Superior temporal gyrus (tissue), 1 donor: ENCODE data around the gene NAIF1.

Source experiments
- DNase-seq: peaks from one replicate; pipeline ENCODE4 v3.0.0-alpha.2; 2016; ENCODE audit errors: extremely low spot score

Gene NAIF1

DNA sequence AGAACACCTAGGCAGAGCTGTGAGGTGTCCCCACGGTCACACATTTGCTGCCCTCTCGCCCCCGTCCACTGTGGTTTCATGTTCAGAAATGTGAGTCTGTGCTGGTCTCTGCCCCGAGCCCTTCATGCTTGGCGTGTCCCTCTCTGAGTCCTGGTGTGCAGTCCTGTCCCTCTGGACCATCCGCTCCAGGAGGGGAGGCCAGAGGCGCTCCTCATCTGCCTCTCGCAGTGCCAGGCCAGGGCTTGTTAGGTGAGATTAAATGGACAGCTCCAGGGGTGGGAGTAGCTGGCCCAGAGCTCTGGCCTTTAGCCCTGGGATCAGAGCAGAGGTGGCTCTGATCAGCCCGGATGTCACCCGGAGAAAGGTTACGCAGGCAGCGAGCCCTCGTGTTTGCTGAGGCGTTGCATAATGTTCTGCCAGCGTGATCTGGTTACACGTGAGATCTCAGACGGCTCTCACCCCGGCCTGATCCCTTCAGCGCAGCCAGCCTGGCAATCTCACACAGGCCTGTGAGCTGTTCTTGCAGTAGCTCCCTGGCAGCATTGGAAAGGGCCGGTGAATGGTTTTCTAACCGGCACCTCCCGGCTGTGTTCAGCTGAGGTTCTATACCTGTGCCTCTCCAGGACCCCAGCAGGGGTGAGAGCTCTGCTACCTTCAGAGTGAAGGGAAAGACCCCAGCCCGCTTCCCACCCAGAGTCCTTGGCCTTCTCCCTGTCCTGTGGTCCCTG is 35.9 kb upstream of the NAIF1 start:
- no peak for DNase-seq

GRCh38 chr9:128102196-128102595 is 35.1 kb upstream of the NAIF1 start:
- no peak for DNase-seq

GRCh38 chr9:128101690-128102089 is 34.6 kb upstream of the NAIF1 start:
- no peak for DNase-seq

GRCh38 chr9:128101231-128101661 is 34.1 kb upstream of the NAIF1 start:
- DNase-seq, result no peak

- no peak for DNase-seq
Measured at GRCh38 chr9:128100581-128100980, 33.5 kb upstream of the NAIF1 start.

GRCh38 chr9:128099932-128100491 is 32.9 kb upstream of the NAIF1 start:
- no peak for DNase-seq

DNA sequence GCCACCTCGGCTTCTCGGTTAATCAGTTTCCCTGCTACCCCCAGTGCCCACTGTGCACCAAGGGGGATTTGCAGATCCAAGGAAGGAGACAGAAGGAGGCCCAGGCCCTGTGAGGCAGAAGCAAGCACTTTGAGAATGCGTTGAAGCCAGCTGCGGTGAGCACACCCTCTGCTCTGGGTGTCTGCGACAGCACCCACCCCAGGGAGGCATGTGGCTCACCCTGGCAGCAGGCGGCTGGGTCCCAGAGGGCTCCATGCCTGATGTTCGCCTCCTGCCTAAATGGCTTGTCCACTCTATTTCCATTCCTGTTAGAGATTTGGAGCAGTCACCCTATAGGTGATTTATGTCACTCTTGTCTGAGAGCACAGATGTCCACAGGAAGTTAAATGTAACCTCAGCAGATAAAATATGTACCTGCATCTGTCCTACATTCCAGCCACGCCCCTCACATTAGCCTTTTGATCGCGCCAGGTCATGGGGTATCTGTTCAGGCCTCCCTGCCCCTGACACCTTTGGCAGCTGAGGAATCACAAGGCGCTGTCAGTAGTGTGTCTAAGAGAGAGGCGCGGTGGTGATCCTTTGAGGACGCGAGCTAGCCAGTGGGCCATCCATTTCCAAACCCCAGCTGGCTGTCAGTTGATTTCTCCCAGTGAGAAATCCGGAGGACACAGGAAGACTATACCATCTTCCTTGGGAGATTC is 32.3 kb upstream of the NAIF1 start:
- no peak for DNase-seq

GRCh38 chr9:128098297-128099230 is 31.4 kb upstream of the NAIF1 start:
- DNase-seq, result peak; percentile 76

GRCh38 chr9:128097543-128098296 is 30.6 kb upstream of the NAIF1 start:
- DNase-seq, result no peak

GRCh38 chr9:128096616-128097536 is 29.8 kb upstream of the NAIF1 start:
- no peak for DNase-seq

- no peak for DNase-seq
Measured at GRCh38 chr9:128094950-128095544, 27.9 kb upstream of the NAIF1 start.

GRCh38 chr9:128094166-128094949 is 27.2 kb upstream of the NAIF1 start:
- peak; percentile 90 for DNase-seq

- peak; percentile 20 for DNase-seq
Measured at GRCh38 chr9:128093011-128093410, 25.9 kb upstream of the NAIF1 start.

DNA sequence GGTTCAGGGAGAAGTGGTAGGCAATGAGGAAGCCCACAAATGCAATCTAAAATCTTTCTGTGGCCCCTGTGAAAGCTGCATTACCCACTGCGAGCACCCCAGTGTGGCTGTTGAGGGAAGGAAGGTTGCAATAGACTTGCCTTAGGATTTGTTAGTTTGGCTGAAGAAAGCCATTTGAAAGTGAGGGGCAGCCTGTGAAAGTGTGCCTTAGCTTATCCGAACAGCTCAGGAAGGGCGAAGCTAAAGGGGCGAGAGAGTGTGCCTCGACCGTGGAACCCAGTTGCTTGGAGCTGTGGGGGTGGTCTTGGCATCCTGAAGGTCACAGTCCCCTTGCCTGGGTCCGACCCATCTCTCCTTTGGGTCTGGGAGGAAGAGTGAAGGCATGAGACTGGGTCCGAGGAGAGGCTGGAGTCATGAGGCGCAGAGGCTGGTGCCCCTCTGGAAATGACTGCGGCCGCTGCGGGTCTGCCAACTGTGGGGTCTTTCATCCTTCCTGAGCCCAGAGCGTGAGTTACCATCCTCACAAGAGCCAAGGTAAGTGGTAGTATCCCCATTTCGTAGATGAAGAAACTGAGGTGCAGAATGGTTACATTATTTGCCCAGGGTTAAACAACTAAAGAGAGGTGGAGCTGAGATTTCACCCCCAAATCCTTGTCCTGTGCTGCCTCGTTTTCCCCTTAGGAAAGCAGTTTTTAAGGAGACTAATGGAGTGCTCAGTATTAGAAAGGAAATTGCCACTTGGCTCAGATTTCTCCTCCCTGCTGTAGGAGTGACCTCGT is 25.3 kb upstream of the NAIF1 start:
- peak; percentile 17 for DNase-seq

GRCh38 chr9:128091571-128091970 is 24.5 kb upstream of the NAIF1 start:
- no peak for DNase-seq

DNA sequence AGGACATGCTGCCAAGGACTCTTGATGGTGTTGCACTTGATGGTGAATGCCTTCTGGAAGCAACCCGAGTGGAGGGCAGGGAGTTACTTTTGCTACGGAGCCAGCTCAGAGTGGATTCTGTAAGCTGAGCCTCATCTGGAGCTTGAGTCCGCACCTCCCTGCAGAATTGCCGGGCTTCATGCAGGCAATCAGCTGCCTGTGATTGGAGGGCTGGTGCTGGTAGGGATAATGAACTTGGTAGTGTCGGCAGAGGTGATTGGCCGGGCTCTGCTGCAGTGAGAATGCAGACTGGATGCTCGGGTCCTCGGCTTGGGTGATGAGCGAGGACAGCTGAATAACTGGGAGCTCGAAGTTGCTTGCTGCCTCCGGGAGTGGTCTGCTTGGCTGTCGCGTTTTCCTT is 24.0 kb upstream of the NAIF1 start:
- peak; percentile 89 for DNase-seq

DNA sequence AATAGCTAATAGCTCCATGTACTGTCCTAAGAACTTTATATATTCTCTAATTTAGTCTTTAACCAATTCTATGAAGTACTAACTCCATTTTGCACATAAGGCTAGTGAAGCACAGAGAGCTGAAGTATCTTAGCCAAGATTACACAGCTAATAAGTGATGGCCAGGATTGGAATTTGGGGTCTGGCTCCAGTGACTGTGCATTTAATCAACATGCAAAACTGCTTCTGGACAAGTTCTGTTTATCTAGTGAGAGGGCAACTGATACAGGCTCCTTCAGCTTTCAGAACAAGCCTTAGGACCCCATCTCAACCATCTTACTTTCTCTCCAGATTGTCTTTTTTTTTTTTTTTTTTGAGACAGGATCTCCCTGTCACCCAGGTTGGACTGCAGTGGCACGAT is 22.2 kb upstream of the NAIF1 start:
- DNase-seq, result no peak
